Nephron progenitor cell (in vitro differentiated cells): ENCODE data around the gene KLC1.

Experiments used
- DNase-seq: peaks from one replicate; pipeline ENCODE4 v3.0.0; 2021
- H3K27ac Mint-ChIP-seq: 2 replicates; pipeline ENCODE4 v1.8.0; 2021; ENCODE audit warnings: mild to moderate bottlenecking, moderate library complexity, mixed read lengths
- H3K27me3 Mint-ChIP-seq: 2 replicates; pipeline ENCODE4 v1.8.0; 2021; ENCODE audit warnings: mild to moderate bottlenecking, low read depth, mixed read lengths; ENCODE audit not compliant: poor library complexity
- H3K36me3 Mint-ChIP-seq: 2 replicates; pipeline ENCODE4 v1.8.0; 2021; ENCODE audit warnings: low read depth, mixed read lengths
- H3K4me1 Mint-ChIP-seq: 2 replicates; pipeline ENCODE4 v1.8.0; 2021; ENCODE audit warnings: mixed read lengths
- H3K4me3 Mint-ChIP-seq: 2 replicates; pipeline ENCODE4 v1.8.0; 2021; ENCODE audit warnings: mild to moderate bottlenecking, moderate library complexity, mixed read lengths
- H3K9me3 Mint-ChIP-seq: 2 replicates; pipeline ENCODE4 v1.8.0; 2021; ENCODE audit warnings: mild to moderate bottlenecking, moderate library complexity, mixed read lengths
- CTCF ChIP-seq: fragments of 200-600 bp; sonication (generic); IDR thresholded peaks from 2 replicates; pipeline ENCODE4 v1.5.0; 2021; ENCODE audit warnings: antibody characterized with exemption

The KLC1 gene

DNA sequence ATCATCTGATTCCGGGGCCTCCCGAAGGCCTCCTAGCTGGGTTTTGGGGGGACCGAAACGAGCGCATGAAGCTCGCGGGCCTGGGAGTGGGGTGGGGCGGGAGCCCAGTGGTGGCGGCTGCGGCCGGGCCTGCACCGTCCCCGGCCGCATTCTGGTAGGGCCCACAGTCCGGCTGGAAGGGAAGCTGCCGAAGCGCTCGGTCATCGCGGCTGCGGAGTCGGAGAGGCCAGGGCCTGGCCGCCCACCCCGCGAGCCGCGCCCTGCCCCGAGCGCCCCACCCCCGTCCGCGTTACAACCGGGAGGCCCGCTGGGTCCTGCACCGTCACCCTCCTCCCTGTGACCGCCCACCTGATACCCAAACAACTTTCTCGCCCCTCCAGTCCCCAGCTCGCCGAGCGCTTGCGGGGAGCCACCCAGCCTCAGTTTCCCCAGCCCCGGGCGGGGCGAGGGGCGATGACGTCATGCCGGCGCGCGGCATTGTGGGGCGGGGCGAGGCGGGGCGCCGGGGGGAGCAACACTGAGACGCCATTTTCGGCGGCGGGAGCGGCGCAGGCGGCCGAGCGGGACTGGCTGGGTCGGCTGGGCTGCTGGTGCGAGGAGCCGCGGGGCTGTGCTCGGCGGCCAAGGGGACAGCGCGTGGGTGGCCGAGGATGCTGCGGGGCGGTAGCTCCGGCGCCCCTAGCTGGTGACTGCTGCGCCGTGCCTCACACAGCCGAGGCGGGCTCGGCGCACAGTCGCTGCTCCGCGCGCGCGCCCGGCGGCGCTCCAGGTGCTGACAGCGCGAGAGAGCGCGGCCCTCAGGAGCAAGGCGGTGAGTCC, at the start of gene KLC1:
Gene KLC1 (plus strand): TSS at position 528 of the 819 bp plus-strand sequence. CDS start 25,354 bp downstream, outside the sequence.
- Mint-ChIP-seq H3K9me3 (no peaks in the 10 kb centered on the region), H3K36me3 (peaks cover 5% of the 10 kb centered on the region), H3K27me3 (peaks cover 7% of the 10 kb centered on the region), H3K4me3 (peak within 1 kb of the TSS; percentile 94), H3K4me1 (peaks cover 52% of the 10 kb centered on the region), H3K27ac (peak within 1 kb of the TSS; percentile 95)
- TF ChIP-seq CTCF: no peak
- DNase-seq: peak; percentile 85

GRCh38 chr14:103581206-103581605, 47.8 kb upstream of the KLC1 start:
- peaks cover 7% of the 10 kb centered on the region for H3K9me3 Mint-ChIP-seq
- no peak overlapping the region for H3K4me3 Mint-ChIP-seq
- no peak overlapping the region for H3K27ac Mint-ChIP-seq
- H3K4me1 Mint-ChIP-seq: peaks cover 16% of the 10 kb centered on the region
- DNase-seq: no peak
- peaks cover 3% of the 10 kb centered on the region for H3K27me3 Mint-ChIP-seq
- no peak for TF ChIP-seq CTCF
- peaks cover 47% of the 10 kb centered on the region for H3K36me3 Mint-ChIP-seq

GRCh38 chr14:103581954-103582703, 46.9 kb upstream of the KLC1 start:
- DNase-seq: no peak
- no peak for TF ChIP-seq CTCF
- H3K4me3 Mint-ChIP-seq: no peak overlapping the region
- H3K27me3 Mint-ChIP-seq: peaks cover 3% of the 10 kb centered on the region
- H3K36me3 Mint-ChIP-seq: peaks cover 47% of the 10 kb centered on the region
- H3K9me3 Mint-ChIP-seq: peaks cover 7% of the 10 kb centered on the region
- no peak overlapping the region for H3K27ac Mint-ChIP-seq
- peaks cover 7% of the 10 kb centered on the region for H3K4me1 Mint-ChIP-seq

DNA sequence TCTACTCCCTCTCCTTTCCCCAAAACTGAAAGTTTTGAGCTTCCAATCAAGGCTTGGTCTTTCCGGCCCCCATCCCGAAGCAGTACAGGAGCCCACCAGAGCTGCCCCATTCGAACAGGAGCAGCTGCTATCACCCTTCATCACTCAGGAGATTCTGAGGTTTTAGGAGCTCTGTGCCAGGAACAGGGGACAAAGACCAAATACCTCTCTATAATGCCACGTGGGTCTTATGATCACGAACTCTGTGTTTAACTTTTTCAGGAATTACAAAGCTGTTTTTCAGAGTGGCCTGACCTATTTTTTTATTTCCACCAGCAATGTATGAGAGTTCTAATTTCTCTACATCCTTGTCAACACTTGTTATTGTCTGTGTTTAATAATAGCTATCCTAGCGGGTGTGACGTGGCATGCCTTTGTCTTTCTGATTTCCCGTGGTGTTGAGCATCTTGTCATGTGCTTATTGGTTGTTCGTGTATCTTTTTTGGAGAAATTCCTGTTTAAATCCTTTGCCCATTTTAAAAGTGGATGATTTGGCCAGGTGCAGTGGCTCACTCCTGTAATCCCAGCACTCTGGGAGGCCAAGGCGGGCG, 44.6 kb upstream of the KLC1 start:
- Mint-ChIP-seq H3K36me3 (peaks cover 50% of the 10 kb centered on the region), H3K9me3 (peaks cover 7% of the 10 kb centered on the region), H3K4me3 (no peak overlapping the region), H3K27ac (no peak overlapping the region), H3K4me1 (peaks cover 4% of the 10 kb centered on the region), H3K27me3 (peaks cover 3% of the 10 kb centered on the region)
- TF ChIP-seq CTCF: no peak
- DNase-seq: no peak

DNA sequence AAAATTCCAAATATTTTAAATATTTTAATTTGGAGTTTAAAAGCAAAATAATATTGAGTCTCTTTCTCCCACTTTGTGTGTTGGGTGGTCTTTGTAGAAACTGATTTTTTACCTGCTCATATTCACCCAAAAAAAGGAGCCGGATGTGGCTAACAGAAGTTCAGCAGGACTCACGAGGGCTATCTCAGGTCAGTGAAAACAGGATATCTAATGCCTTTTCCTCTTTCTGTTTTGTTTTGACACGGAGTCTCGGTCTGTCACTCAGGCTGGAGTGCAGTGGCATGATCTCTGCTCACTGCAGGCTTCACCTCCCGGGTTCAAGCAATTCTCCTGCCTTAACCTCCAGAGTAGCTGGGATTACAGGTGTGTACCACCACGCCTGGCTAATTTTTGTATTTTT, 35.4 kb upstream of the KLC1 start:
- no peak for DNase-seq
- no peaks in the 10 kb centered on the region for H3K9me3 Mint-ChIP-seq
- no peaks in the 10 kb centered on the region for H3K27me3 Mint-ChIP-seq
- peaks cover 27% of the 10 kb centered on the region for H3K36me3 Mint-ChIP-seq
- no peak for TF ChIP-seq CTCF
- peak overlapping the region; percentile 83 for H3K27ac Mint-ChIP-seq
- no peak overlapping the region for H3K4me3 Mint-ChIP-seq
- H3K4me1 Mint-ChIP-seq: peaks cover 35% of the 10 kb centered on the region
